Measurements from ENCODE around the gene NFKBIE. TPM values are rescaled to one million over a fixed set of nuclear protein-coding genes. Genes with fewer than 3 reads are reported as not detected.

The NFKBIE gene
- total and polyA plus RNA-seq, 2 of the 13 experiments (the other 11 are each of a cell fraction or from before 2014, with no cell fraction given): 6.7 to 14.5 TPM

- no peak for TF ChIP-seq MNT (IDR thresholded peaks at IDR 0.05)
- TF ChIP-seq CHD4 (IDR thresholded peaks at IDR 0.05; ENCODE audit: borderline replicate concordance, low read length): no peak
- TF ChIP-seq NFIC (IDR thresholded peaks at IDR 0.05; ENCODE audit: low read length): no peak
- no peak for TF ChIP-seq MEF2D (CRISPR knock-in tag; IDR thresholded peaks at IDR 0.05)
- peak; percentile 26; the same call in 1 of the 2 replicates for TF ChIP-seq KMT2A (CRISPR knock-in tag; IDR thresholded peaks at IDR 0.05)
- 0 out of 2 replicates have a peak, but pooled peaks have one; percentile 68 for TF ChIP-seq ZFP62 (CRISPR knock-in tag; IDR thresholded peaks at IDR 0.05)
- TF ChIP-seq PTBP1 (IDR thresholded peaks at IDR 0.05; ENCODE audit: low read depth, low read length, poor library complexity, severe bottlenecking): no peak
- no peak for TF ChIP-seq KDM5A (IDR thresholded peaks at IDR 0.05; ENCODE audit: borderline replicate concordance, low read length)
- TF ChIP-seq, protein P1, sequence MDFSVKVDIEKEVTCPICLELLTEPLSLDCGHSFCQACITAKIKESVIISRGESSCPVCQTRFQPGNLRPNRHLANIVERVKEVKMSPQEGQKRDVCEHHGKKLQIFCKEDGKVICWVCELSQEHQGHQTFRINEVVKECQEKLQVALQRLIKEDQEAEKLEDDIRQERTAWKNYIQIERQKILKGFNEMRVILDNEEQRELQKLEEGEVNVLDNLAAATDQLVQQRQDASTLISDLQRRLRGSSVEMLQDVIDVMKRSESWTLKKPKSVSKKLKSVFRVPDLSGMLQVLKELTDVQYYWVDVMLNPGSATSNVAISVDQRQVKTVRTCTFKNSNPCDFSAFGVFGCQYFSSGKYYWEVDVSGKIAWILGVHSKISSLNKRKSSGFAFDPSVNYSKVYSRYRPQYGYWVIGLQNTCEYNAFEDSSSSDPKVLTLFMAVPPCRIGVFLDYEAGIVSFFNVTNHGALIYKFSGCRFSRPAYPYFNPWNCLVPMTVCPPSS (IDR thresholded peaks at IDR 0.05): no peak
- no peak for TF ChIP-seq ARID2 (CRISPR knock-in tag; IDR thresholded peaks at IDR 0.05; ENCODE audit: borderline replicate concordance)
- peak; percentile 75 for TF ChIP-seq ZNF430 (CRISPR knock-in tag; IDR thresholded peaks at IDR 0.05)
- peak; percentile 57; the same call in 1 of the 2 replicates for TF ChIP-seq ARNTL (CRISPR knock-in tag; IDR thresholded peaks at IDR 0.05)
- no peak for TF ChIP-seq ZNF563 (CRISPR knock-in tag; IDR thresholded peaks at IDR 0.05)
- TF ChIP-seq, protein P2, sequence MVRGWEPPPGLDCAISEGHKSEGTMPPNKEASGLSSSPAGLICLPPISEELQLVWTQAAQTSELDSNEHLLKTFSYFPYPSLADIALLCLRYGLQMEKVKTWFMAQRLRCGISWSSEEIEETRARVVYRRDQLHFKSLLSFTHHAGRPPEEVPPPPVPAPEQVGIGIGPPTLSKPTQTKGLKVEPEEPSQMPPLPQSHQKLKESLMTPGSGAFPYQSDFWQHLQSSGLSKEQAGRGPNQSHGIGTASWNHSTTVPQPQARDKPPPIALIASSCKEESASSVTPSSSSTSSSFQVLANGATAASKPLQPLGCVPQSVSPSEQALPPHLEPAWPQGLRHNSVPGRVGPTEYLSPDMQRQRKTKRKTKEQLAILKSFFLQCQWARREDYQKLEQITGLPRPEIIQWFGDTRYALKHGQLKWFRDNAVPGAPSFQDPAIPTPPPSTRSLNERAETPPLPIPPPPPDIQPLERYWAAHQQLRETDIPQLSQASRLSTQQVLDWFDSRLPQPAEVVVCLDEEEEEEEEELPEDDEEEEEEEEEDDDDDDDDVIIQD (CRISPR knock-in tag; IDR thresholded peaks at IDR 0.05; ENCODE audit: low read depth): 0 out of 2 replicates have a peak, but pooled peaks have one; percentile 27
- peak; percentile 60; the same call in 1 of the 2 replicates for TF ChIP-seq RFXAP (CRISPR knock-in tag; IDR thresholded peaks at IDR 0.05; ENCODE audit: borderline replicate concordance)
- TF ChIP-seq ZSCAN9 (CRISPR knock-in tag; IDR thresholded peaks at IDR 0.05; ENCODE audit: borderline replicate concordance): peak; percentile 24; the same call in 1 of the 2 replicates
- TF ChIP-seq ZMYM4 (CRISPR knock-in tag; IDR thresholded peaks at IDR 0.05): no peak
- TF ChIP-seq SP4 (CRISPR knock-in tag; IDR thresholded peaks at IDR 0.05): peak; percentile 71
- TF ChIP-seq, protein P3, sequence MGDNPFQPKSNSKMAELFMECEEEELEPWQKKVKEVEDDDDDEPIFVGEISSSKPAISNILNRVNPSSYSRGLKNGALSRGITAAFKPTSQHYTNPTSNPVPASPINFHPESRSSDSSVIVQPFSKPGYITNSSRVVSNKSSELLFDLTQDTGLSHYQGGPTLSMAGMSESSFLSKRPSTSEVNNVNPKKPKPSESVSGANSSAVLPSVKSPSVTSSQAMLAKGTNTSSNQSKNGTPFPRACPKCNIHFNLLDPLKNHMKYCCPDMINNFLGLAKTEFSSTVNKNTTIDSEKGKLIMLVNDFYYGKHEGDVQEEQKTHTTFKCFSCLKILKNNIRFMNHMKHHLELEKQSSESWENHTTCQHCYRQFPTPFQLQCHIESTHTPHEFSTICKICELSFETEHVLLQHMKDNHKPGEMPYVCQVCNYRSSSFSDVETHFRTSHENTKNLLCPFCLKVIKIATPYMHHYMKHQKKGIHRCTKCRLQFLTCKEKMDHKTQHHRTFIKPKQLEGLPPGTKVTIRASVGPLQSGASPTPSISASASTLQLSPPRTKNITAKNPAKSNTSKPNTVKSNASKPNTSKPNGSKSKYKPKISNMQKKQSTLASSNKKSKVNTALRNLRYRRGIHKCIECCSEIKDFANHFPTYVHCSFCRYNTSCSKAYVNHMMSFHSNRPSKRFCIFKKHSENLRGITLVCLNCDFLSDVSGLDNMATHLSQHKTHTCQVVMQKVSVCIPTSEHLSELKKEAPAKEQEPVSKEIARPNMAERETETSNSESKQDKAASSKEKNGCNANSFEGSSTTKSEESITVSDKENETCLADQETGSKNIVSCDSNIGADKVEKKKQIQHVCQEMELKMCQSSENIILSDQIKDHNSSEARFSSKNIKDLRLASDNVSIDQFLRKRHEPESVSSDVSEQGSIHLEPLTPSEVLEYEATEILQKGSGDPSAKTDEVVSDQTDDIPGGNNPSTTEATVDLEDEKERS (CRISPR knock-in tag; IDR thresholded peaks at IDR 0.05): no peak
- peak; percentile 53 for TF ChIP-seq ZNF883 (CRISPR knock-in tag; IDR thresholded peaks at IDR 0.05; ENCODE audit: not compliant biosample characterization)
Observed at GRCh38 chr6:44219053-44219814, 46.1 kb downstream of the NFKBIE start (continued).

Data from HepG2 (cell line).